ENCODE results near the gene RALBP1.
"Not testable (repeated sequence)": the region's sequence is repeated elsewhere in the genome, so short reads cannot be mapped to it uniquely, and the experiment has no call there.

The RALBP1 gene

DNA sequence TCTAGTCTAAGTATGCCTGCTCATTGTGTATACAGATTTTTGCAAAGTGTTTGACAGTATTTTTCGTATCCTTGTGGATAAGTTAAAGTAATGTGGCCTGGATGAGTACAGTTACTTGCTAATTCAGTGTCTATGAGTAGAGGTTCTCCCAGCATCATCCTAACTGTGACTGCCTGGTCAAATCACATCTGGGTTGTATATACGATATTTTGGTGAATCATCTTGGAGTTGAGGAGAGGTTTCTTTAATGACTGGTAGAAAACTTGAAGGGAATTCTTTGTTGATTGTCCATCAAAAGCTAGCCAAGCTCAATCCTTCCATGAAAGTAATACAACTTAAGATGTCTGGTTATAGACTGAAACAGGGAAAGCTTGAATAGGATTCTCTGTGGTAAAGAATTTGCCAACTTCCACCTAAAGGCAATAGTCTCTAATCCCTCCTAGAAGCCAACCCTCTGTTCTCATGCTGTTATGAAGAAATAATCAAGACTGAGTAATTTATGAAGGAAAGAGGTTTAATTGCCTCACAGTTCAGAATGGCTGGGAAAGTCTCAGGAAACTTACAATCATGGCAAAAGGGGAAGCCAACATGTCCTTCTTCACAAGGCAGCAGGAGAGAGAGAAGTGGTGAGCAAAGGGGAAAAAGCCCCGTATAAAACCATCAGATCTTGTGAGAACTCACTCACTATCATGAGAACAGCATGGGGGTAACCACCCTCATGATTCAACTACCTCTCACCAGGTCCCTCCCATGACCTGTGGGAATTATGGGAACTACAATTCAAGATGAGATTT lies 19.4 kb upstream of the RALBP1 start:
- DNase-seq: no peak

DNA sequence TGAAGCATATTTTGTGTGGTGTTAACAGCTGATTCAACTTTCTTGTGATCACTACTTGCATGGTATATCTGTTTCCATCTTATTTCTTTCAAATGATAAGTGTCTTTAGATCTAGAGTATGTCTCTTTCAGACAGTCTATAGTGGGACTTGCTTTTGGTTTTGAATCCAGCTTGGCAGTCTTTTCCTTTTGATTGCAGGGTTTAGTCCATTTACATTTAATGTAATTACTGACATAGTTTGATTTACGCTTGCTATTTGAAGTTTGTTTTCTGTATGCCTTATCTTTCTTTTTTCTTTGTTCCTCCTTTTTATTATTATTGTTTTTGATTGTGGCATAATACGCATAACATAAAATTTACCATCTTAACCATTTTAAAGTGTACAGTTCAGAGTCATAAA lies 9.2 kb upstream of the RALBP1 start:
- no peak for DNase-seq

DNA sequence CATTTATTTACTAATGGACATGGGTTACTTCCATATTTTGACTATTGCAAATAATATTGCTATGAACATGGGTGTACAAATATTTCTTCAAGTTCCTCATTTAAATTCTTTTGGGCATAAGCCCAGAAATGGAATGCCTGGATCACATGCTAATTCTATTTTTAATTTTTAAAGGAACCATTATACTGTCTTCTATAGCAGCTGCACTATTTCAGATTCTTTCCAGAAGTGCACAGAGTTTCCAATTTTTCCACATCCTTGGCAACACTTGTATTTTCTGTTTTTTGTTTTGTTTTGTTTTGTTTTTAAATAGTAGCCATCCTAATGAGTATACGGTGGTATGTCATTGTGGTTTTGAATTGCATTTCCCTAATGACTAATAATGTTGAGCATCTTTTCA lies 8.5 kb upstream of the RALBP1 start:
- DNase-seq: no peak

DNA sequence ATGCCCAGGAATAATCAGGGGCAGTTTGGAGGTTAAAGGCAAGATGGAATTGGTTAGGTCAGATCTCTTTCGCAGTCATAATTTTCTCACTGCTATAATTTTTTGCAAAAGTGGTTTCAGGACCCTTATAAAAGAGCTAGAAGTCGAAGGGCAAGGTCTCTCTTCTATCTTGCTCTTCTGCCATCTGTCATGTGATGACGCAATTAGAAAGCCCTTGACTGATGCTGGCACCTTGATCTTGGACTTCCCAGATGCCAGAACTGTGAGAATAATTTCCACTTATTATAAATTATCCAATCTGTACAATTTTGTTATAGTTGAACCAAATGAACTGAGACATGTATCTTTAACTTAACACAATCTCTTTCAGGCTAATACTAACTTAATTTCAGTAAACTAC lies 6.3 kb upstream of the RALBP1 start:
- DNase-seq: no peak

DNA sequence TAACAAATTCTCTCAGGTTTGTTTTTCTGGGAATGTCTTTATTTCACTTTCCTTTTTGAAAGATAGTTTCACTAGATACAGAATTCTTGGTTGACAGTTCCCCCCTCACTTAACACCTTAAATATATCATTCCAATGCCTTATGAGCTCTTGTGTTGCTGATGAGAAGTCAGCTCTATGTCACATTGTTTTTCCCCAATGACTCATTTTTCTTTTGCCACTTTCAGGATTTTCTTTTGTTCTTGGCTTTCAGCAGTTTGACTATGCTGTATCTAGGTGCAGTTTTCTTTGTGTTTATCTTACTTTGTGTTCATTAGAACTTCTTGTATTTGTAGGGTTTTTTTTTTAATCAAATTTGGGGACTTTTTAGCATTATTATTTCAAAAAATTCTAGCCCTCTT lies 5.6 kb upstream of the RALBP1 start:
- no peak for DNase-seq

DNA sequence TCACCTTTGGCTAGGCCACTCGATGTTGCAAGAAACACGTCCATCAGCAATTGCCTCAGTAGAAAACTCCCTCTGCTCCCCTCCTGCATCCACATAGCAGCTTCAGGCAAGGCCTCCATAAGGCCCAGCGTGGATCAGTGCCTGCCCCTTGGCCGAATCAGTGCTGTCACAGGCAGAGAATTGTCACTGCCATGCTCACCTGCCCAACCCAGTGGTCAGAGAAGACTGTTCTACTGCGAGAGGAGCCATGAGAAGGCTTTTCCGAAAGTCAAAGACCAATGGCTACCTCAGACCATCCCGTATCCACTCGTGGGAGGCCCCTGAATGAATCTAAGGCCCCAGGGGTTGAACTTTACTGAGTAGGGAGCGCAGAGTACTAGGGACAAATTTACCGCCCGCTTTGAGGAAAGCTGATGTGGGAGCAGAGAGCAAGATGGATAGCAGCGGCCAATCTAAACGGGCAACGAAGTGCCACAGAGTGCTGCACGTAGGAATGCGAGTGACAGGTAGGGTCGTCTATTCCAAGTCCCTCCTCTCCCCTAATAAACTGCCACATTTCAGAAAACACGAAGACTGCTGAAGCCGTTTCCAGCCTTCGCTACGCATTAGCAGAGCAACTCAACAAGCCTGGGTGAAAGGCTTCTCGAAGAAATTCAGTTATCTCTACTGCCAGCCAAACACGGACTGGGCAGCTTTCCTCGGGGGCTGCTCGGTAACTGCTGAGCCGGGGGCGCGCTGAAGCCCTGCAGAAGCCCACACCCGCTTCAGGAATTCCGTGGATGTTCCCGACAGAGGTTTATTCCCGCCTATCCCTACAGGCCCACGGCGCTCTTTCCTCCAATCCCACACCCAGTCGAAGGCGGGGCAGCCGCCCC lies 968 bp upstream of the RALBP1 start:
- peak in 2 of 3 experiments; percentile 70 to 76 for DNase-seq

DNA sequence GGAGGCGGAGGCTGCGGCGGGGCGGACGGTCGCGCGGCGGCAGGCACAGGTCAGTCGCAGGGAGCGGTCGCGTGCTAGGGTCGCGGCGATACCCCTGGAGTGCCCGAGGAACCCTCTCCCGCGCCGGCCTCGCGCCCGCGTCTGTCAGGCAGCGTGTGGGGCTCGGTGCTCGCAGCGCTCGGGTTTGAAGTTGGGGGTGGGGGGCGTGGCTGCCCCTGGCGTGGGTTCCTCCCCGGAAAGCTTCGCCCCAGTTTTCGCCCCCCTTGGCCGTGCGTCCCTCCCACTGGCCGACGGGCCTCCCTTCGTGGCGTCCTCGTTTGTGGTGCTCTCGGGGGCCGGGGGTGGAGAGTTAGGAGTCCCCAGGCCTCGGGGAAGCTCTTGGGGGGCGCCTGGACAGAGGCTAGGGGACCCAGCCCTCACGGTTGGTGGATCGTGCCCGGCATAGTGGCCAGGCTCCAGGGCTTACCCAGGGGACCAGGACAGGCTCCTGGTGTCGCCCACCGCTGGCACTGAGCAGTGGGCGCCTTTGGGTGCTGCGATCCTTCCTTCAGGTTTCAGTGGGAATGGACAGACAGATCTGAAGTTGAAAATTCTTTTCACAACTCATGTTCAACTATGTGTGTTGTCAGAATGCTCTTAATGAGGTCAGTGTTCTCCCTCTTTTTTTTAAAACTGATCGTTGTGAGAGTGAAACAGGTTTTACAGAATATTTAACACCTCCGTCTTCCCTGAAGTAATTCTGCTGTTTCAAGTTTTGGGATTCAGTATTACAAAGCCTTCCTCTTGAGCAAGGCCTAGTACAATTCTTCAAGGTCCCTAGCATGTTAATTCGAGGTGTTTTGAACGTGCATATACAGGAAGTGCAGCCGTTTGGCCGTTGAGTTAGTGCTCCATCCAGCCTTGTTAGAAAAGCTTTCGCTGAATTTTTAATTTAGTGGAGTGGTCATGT lies 604 bp downstream of the RALBP1 start:
- DNase-seq: peak in 2 of 3 experiments; percentile 27 to 69

DNA sequence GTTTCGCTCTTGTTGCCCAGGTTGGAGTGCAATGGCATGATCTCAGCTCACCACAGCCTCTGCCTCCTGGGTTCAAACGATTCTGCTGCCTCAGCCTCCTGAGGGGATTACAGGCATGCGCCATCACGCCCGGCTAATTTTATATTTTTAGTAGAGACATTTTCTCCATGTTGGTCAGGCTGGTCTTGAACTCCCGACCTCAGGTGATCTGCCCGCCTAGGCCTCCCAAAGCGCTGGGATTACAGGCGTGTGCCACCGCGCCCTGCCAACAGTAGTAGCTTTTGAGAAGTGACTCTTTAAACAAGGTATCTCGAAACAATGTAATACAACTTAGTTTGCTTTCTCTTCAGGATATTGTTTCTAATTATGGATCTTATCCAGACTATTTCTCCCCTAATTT lies 1.6 kb downstream of the RALBP1 start:
- DNase-seq: not testable (repeated sequence)

DNA sequence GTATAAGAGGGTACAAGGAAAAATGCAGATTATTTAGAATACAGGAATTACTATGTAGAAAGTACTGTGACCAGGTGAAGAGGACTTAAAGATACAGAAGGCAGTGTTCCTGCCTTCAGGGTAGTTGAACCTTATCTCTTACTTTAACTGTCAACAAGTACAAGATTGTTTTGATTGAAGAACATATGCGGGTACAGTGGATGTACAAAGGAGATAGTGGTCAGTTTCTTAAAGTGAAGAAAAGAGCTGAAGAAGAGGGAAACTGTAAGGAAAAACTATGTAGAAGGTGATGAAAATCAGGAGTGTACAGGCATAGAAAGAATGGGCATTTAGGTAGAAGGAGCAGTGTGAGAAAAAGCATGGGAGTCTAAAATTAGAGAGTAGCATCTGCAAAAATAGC lies 2.2 kb downstream of the RALBP1 start:
- no peak for DNase-seq

DNA sequence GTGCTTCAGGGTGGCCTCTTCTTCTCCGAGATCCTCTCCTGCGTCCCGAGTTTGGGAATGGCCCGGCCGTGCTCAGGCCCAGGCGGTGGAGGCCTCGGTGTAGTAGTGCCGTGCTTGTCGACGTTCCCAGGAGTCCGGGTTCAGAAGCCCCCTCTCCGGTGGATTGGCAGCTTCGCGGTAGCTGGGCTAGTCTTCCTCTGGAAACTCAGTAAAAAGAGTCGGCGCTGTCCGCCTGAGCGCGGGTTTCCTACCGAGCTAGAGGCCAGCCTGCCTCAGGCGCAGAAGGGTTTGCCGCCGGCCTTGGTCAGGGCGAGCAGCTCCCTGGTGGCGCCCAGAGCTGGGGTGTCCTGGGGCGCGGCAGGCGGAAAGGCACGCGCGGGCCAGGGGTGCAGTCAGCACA lies 3.2 kb downstream of the RALBP1 start:
- DNase-seq: no peak

DNA sequence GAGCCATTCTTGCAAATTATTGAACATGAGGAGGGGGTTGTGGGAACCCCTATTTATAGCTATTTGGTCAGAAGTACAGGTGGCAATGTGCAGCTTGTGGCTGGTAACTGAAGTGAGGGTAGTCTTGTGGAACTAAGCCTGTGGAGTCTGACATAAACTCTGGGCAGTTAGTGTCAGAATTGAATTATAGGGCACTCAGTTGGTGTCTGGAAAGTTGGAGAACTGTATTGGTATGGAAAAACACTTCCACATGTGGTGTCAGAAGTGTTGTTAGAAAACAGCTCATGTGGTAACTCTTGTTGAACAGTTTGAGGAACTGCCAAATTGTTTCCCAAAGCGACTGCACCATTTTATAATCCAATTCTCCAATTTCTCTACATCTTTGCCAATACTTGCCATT lies 7.5 kb downstream of the RALBP1 start:
- no peak for DNase-seq

DNA sequence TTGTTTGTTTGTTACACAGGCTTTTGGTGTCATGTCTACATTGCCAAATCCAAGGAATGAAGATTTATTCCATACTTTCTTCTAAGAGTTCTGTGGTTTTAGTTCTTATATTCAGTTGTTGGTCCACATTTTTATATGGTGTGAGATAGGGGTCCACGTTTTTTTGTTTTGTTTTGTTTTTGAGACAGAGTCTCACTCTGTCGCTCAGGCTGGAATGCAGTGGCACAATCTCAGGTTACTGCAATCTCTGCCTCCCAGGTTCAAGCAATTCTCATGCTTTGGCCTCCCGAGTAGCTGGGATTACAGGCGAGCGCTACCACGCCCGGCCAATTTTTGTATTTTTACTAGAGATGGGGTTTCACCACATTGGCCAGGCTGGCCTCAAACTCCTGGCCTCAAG lies 8.2 kb downstream of the RALBP1 start:
- DNase-seq: no peak

DNA sequence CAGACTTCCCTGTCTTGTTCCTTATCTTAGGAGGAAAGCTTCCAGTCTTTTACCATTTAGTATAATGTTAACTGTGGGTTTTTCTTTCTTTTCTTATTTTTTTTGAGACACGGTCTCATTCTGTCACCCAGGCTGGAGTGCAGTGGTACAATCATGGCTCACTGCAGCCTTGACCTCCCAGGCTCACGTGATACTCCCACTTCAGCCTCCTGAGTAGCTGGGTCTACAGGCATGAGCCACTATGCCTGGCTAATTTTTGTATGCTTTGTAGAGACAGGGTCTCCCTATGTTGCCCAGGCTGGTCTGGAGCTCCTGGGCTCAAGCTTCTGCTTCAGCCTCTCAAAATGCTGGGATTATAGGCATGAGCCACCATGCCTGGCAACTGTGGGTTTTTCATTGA lies 9.5 kb downstream of the RALBP1 start:
- DNase-seq: not testable (repeated sequence)

DNA sequence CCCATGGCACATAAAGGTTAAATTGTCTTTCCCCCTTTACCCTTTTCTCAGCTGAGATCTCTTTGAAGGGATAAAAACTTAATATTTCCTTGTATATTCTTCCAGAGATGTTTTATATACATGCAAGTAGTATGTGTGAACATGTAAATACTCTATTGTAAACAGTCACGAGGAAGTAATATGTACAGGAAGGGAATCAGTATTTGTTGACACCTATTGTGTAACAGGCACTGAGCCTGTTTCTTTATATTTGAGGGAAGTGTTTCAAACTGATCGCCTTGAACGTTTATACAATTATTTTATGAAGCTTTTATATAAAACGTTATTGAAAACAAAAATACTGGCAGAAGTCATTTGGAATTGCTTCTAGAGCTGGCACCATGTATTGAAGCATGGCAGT lies 13.2 kb downstream of the RALBP1 start:
- no peak for DNase-seq

DNA sequence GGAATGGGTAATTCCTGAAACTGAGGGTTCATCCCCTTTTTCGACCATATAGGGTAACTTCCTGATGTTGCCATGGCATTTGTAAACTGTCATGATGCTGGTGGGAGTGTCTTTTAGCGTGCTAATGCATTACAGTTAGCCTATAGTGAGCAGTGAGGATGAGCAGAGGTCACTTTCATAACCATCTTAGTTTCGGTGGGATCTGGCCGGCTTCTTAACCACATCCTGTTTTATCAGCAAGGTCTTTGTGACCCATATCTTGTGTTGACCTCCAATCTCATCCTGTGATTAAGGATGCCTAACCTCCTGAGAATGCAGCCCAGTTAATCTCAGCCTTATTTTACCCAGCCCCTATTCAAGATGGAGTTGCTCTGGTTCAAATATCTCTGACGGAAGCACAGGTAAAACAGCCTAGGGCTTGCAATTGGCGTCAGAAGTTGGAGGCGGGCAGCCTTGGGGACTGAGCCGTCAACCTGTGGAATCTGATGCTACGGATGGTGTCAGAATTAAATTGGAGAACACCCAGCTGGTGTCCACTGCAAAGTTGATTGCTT lies 19.5 kb downstream of the RALBP1 start:
- DNase-seq: no peak

DNA sequence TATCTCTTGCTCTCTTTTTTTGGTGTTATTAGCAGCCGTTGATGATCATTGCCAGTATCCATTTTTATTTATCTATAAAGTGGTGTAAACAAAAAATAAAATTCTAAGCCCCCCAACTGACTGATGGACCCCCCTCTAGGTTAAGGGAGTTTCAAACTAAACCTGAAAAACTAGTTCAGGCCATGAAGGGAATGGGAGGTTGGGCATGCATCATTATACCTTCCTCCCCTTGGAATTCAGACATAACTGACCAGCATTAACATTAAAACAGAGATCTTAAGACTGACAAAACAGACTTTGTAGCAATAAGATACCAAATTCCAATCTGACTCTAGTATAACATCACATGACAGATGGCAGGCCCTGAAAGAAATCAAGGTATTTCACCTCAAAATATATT lies 20.2 kb downstream of the RALBP1 start:
- DNase-seq: no peak

DNA sequence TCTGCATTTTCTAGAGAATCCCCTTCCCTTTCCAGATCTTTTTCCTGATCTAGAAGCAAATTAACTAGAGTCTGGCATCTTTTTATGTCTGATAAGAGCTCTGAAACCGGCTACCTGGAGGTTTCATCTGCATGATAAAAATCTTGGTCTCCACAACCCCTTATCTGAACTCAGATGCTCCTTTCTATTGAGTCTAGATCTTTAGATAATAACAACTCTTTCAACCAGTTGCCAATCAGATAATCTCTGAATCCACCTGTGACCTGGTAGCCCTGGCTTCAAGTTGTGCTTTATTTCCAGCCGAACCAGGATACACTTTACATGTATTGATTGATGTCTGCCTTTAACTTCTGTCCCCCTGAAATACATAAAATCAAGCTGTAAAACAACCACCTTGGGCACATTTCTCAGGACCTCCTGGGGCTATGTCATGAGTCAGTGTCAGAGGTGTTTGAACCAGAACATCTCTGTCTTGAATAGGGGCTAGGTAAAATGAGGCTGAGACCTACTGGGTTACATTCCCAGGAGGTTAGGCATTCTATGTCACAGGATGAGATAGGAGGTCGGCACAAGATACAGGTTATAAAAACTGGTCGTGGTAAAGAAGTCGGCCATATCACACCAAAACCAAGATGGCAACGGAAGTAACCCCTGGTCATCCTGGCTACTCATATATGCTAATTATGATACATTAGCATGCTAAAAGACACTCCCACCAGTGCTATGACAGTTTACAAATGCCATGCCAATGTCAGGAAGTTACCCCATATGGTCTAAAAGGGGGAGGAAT lies 20.8 kb downstream of the RALBP1 start:
- no peak for DNase-seq

DNA sequence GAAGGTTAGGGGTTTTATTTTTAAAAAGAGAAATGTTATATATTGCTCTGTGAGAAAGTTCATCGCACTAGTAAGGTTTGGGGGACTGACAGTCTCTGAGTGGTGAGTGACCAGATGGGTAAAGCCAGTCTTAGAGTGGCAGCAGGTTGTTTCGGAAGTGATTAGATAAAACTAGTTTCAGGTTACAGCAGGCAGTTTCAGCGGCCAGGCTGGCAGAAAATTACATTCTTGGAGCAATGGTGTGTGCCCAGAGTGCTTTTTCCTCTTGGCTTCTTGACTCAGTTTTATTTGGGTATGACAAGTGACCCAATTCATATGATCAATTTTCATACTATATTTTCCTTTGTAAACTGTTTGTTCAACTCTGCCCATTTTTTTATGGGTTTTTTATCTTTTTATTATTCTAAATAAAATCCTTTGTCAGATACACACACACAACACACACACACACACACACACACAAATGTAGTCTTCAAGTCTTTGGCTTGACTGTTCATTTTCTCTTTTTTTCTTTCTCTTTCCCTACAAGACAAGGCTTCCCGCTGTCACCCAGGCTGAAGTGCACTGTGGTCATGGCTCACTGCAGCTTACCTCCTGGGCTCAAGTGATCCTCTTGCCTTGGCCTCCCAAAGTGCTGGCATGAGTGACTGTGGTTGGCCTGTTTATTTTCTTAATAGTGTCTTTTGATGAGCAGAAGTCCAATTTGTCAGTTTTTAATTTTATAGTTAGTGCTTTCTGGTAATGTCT lies 30.9 kb downstream of the RALBP1 start:
- DNase-seq: peak in 1 of 3 experiments; percentile 63

DNA sequence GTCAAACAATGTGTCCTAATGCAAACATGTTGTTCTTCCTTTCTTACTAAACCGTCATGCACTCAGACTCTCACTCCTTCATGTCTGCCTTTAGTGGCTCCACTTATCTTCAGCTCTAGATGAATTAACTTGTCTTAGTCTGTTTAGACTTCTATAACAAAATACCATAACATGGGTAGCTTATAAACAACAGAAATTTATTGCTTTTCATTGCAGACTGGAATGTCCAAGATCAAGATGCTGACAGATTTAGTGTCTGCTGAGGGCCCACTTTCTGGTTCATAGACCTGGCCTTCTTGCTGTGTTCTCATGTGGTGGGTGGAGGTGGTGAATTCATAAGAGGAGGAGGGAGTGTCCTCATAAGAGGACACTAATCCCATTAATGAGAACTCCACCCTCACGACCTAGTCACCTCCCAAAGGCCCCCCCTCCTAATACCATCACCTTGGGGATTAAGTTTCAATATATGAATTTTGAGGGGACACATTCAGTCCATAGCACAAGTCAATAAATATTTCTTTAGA lies 32.3 kb downstream of the RALBP1 start:
- no peak for DNase-seq

DNA sequence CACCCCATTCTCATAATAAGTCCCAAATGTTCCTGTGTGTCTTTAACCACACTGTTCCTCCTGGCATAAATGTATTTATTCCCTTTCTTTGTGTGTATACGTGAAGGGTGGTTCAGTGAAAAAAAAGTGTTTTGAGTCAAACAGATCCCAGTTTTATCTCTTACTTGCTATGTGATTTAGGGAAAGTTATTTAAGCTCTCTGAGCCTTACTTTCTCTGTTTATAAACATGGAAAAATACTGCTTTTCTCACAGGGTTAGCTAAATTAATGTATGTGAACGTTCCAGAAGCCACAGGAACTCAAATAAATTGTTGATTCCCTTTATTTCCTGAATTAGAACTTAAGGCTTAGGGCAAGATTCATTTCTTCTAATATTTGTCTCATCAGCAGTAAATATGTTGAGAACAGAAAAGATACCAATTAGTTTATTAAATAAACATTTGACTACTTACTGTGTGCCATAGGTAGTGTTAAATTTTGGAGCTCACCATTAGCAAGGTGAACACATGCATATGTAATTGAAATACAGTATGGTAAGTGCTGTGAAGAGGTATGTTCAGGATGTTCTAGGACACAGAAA lies 33.2 kb downstream of the RALBP1 start:
- no peak for DNase-seq

Measured in NCI-H1417 (cell line).